Activated CD8-positive, alpha-beta memory T cell treated with anti-CD3 and anti-CD28 coated beads for 24 hours (primary cell): ENCODE results near the gene CIRBP.

Source experiments
- DNase-seq: peaks from one replicate; pipeline ENCODE4 v3.0.0-alpha.2; 2020

The CIRBP gene

GRCh38 chr19:1270213-1270853 lies 1.2 kb downstream of the CIRBP start:
- no peak for DNase-seq

DNA sequence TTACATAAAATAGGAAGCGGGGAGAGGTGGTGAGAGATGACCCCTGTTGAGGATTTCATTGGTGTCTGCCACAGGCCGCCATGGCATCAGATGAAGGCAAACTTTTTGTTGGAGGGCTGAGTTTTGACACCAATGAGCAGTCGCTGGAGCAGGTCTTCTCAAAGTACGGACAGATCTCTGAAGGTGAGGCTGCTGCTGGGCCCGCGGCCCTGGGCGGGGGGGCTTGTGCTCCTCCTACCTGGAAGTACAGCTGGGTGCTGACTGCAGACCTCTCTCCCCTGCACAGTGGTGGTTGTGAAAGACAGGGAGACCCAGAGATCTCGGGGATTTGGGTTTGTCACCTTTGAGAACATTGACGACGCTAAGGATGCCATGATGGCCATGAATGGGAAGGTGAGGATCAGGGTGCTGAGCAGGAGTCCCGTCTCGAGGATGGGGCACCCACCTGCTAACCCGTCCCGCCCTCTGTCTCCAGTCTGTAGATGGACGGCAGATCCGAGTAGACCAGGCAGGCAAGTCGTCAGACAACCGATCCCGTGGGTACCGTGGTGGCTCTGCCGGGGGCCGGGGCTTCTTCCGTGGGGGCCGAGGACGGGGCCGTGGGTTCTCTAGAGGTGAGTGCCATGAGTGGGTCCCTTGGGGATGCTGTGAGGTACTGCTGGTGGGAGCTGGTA lies 1.9 kb downstream of the CIRBP start:
- no peak for DNase-seq

DNA sequence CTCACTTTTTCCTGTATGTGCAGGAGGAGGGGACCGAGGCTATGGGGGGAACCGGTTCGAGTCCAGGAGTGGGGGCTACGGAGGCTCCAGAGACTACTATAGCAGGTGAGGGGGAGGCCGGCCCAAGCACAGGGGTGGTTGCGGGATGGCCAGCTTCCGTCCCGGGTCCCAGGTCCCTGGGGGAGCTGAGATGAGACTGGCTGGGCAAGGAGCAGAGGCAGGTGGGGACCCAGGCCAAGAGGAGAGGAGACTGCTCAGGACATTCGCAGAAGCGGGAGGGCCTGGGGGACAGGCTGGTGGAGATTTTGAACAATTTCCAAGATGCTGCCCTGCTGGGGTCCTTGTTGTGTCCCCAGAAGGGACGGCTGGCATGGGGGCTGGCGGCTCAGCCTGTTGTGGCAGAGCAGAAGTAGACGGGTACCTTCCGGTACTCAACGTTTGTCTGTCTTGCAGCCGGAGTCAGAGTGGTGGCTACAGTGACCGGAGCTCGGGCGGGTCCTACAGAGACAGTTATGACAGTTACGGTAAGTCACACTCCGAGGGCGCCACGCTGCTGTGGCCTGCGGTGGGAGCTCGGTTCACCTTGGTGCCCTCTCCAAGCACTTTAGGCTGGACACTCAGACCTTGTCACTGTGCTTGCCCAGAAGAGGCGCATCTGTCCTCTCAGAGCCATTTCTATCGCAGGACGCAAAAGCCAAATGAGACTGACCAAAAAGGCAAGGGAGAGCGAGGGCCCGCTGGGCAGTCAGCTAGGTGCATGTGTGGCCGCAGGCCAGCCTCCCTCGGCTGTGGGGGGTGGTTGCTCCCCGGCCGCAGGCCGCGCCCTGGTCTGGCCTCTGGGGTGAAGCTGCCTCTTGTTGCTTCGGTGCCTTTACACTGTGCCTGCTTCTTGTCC lies 2.6 kb downstream of the CIRBP start:
- DNase-seq = no peak

- DNase-seq = no peak
Measured at GRCh38 chr19:1272423-1273262, 3.5 kb downstream of the CIRBP start.

GRCh38 chr19:1273263-1274041 lies 4.3 kb downstream of the CIRBP start:
- no peak for DNase-seq

DNA sequence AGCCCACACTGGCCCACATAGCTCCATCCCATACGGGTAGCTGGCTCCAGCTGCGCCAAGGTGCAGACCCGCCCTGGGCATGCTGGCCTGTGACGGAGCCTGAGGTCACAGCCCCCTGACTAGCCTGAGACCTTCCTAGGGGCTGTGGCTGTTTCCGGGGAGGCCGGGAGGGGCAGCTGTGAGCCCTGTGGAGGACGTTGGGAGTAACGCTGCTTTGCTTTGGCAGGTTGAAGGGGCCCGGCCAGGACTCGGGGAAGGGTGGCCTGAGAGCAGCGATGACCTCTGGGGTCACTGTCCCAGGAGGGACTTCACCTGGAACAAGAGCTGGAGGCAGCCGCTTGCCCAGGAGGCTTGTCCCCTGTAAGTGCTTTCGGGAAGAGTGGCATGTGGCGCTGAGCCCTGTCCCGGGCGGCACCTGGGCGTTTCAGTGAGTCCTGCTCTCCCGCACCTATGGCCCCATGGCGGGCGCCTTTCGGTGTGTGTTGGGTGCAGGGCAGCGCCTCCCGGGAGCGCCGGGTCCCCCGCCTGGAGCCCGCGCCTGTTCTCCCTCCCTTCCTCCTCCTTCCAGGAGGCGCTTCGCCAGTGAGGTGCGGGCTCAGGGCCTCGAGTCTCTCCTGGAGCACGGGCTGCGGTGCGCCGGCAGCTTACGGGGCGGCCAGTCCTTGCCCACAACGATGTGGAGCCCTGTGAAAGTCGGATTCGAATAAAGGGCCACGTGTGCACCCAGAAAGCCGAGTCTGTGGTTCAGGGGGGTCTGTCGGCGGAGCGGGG lies 5.1 kb downstream of the CIRBP start:
- peak; percentile 70 for DNase-seq

DNA sequence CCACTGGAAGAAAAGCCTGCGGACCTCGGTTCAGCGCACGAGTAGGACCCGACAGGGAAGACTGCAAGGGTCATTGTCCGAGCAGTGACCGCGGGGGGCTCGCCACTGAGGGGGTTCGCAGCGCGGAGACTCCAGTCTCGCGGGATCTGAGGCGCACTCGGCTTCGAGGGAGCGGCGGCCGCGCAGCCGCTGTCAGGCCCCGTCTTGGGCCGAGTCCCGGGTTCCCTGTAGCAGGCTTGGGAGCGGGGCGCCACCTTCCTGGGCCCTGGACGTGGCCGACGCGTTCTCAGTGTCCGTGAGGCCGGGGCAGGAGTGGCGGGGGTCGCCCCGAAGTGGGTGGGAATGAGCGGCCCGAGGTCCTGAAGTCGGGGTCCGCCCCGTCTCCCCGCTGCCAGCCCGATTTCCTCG lies 5.7 kb downstream of the CIRBP start:
- peak; percentile 72 for DNase-seq

DNA sequence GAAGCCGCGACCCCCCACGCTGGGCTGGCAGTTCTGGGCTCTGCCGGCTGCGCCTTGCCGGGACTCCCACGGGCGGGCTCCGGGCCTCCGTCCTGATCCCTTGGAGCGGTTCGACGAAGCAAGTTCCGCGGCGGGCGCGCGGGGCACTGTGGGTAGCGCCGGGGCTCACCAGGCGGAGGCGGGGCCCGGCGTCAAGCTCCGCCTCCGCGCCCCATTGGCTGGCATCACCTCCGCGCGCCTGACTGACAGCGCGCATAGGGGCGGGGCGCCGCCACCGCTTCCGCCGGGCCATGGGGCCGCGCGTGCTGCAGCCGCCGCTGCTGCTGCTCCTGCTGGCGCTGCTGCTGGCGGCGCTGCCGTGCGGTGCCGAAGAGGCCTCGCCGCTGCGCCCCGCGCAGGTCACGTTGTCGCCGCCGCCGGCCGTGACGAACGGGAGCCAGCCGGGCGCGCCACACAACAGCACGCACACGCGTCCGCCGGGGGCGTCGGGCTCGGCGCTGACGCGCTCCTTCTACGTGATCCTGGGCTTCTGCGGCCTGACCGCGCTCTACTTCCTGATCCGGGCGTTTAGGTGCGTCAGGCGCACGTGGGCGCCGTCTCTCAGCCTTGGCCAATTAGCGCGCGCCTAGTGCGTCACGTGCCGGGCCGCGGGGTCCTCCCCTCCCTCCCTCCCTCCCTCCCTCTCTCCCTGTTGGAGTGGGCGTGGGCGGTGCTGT lies 6.3 kb downstream of the CIRBP start, which contains the start of gene FAM174C:
TSS of gene FAM174C (plus strand) at position 271 of the 716 bp plus-strand sequence. CDS start at position 291, 20 bp downstream.
- peak; percentile 96 for DNase-seq

DNA sequence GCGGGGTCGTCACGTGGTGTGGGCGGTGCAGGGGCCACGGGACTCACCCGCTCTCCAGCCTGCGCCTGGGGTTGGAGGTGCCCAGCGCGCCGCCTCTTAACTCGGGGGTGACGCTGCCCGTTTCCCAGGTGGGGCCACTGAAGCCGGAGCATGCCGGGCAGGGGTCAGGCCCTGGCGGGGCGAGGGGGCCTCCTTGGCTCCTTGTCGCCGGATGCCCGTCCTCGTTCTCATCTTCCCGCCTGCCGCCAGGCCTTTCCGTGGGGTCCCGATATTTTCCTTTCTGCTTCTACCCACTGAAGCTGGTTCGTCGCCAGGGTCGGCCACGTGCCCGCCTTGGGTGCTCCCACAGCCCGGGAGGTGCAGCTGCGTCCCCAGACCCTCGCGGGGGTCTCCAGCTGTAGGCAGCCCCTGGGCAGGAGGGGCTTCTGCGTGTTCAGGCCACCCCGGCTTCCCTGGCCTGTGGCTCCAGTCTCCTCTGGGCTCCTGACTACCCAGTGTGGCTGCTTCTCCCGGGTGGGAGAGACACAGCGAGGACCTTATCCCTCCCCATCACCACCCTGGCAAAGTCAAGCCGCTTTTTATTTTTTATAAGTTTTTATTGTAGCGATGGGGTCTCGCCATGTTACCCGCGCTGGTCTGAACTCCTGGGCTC lies 7.0 kb downstream of the CIRBP start:
- no peak for DNase-seq

DNA sequence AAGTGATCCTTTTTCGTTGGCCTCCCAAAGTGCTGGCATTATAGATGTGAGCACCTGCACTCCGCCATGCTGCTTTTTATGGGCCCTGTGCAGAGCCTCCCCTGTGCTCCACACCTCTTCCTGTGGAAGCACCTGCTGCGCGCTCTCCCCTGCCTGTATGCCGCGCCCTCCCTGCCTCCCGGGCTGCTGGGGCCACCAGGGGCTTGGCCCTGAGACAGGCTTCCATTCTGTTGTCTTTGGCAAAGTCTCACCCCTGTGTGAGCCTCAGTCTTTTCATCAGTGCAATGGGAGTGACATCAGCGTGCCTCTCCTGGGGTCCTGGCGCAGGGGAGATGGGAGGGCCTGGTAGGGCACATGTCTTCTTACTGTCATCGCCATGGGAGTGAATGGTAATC lies 7.5 kb downstream of the CIRBP start:
- no peak for DNase-seq

- no peak for DNase-seq
Measured at GRCh38 chr19:1277061-1277460, 7.9 kb downstream of the CIRBP start.

GRCh38 chr19:1278074-1278473 lies 8.9 kb downstream of the CIRBP start:
- DNase-seq = no peak

DNA sequence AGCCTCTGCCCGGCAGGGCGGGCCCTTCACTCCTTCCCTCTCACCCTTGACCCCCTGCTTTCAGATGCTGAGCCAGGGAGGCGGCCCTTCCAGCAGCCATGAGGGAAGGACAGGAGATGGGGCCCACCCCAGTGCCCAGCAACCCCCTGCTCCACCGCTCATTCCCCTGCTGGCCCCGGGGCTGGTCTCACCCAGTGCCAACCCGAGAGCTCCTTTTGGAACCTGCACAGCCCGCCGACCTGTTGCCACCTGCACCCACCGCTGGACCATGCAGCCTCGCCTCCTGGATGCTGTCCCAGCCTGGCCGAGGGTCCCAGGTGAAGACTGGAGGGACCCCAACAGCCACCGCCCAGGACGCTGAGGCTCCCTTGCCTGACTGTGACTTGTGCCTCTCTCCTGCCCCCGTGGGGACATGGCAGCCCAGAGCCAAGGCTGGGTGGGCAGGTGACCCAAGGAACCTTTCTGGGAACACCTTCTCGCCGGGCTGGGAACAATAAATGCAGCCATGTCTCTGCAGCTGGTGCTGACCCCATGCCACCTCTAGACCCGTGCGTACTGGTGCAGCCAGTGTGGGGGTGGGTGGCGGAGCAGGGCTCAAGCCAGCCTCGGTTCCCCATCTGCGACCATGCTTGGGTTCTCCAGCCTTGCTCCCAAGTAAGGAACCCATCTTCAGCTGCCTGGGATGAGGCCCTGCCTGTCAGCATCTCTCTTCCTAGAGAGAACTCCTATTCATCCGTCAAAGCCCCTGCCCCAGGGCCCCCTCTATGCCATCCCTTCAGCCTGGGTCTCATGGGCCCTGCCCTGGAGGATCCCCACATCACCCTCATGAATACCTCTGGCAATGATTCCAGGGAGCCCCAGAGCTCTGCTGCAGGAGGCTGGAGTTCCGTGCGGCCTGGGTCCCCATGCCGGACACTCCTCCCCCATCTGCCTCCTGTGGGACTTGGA lies 9.9 kb downstream of the CIRBP start:
- no peak for DNase-seq

DNA sequence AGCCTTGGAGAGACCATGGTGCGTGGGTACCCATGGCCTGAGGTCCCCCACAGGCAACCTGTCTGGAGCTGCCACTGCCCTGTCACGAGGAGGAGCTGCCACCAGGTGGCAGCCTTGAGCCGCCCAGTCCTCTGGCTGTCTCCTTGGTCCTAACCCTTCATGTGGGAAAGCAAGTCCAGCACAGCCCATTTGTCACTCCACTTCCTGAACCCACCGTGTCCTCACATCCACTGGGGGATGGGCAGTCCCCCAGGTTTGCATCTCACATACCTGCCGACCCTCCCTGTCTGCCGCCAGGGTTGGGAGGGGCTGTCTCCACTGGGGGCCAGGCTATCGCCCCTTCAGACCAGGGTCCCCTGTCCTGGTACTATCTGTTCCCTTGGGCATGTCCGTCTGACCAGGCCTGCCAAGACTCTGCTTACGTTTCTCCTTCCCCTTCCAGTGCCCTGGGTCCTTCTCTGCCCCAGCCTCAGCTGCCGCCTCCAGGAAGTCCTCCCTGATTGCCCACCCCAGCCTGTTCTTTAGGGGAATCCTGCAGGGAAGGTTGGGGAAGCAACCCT lies 10.7 kb downstream of the CIRBP start:
- DNase-seq = peak; percentile 92

DNA sequence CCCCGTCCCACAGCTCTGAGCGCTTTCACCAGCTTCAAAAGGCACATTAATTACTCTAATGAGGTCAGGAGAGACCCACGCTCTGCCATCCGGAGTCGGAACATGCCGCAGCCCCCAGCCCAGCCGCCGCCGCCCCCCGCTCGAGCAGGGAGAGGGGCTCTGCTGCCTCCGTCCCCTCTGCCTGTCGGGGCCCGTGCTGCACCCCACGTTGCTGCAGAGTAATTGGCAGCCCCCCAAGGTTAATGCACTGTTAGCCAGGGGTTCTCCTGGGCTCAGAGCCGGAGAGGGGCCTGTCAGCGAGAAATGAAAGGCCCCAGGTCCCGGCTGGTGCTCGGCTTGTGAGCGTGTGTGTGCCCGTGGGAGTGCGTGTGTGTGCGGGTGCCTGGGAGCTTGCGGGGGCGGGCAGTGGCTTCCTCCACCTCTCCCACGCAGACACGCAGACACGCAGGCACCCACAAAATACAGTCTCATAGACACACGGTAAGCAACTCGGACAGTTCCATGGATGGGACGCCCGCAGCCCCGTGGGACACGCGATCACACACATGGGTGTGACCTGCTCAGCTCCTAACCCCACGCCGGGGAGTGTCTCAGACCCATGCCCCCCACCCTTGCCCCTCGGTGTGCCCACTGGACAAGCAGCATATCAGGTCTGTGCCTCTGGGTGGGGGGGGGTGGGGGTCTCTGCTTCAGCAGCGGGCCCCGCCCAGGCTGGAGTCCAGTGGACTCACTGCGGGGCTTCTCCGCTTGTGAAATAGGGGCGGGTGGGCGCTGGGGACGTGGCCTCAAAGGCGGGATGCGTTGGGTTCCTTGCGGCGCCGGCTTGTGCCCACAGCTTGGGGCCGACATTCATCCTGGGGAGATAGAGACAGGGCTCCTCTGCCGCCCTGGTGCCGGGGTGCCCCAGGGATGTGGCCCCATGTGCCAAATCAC lies 11.8 kb downstream of the CIRBP start:
- no peak for DNase-seq

DNA sequence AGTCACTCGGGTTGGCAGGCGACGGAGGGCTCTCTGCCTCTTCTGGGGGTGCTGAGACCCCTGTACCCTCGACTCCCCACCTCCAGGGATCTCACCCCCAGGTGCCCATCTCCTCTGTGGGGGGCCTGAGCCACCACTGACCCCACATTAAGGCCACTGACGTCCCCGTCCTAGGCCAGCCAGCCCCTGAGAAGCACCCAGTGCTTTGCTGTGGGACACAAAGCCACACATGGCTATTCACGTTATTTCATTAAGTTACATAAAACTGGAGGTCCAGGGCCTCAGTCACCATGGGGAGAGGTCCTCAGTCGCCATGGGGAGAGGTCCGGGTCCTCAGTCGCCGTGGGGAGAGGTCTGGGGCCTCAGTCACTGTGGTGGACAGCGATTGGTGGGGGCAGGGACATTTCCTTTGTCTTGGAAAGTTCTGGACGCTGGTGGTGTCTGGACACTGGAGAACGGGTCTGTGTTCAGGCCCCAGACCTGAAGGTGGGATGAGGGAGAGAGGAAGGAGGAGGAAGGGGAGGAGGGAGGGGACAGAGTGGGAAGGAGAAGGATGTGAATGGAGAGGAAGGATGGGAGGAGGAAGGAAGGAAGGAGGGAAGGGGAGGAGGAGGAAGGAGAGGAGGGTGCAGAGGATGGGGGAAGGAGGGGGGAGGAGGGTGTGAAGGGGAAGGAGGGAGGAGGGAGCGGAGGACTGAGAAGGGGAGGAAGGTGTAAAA lies 12.6 kb downstream of the CIRBP start:
- DNase-seq = no peak
